Activated naive CD8-positive, alpha-beta T cell treated with anti-CD3 and anti-CD28 coated beads, Interleukin-2, amount 50 U/mL, for 16 hours (primary cell): ENCODE data around the gene PNPLA5.

Experiments
- DNase-seq: peaks from one replicate; pipeline ENCODE4 v3.0.0-alpha.2; 2020; ENCODE audit warnings: low read depth, low spot score

Gene PNPLA5

DNA sequence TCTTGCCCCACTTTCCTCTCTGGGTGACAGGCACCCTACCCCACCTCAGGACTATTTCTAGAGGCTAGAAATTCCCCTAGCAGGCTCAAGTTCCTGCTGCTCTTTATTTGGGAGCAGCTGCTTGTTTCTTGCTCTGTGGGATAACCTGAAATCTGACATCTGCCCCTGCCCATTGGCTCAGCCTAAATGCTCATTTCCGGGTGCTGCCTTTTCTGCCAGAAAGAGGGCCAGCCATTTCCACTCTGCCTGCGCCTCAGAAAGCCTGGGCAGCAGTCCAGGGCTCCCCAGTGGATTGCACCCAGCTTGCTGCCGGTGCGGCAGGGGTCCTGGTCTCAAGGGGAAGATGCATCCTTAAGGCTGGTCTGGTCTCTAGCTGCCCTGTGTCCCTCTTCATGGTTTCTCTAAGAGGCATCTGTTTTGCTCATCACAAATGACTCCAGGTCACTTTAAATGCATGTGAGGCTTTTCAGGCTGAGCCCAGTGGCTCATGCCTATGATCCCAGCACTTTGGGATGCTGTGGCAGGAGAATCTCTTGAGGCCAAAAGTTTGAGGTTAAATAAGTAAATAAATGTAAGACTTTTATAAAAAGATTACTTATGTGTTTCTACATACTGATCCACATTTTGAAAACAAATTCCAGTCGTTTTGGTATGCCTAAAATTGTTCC, 10.3 kb upstream of the PNPLA5 start:
- DNase-seq = no peak

DNA sequence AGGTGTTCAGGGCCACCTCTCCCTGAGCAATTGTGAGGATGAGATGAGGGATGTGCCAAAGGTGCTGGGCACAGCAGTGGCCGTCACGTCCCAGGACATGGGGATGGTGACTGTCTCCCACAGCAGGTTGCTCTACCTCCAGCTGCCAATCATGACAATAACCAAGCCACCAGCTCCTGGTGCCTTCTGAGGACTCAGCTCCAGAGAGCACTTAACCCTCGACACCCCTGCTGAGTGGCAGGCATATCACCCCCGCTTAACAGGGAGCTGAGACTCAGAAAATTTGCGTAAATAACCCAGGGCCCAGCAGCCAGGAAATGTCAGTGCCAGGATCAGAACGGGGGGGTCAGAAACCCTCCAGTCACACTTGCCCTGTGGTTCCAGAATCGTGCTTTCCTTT, 8.4 kb upstream of the PNPLA5 start:
- DNase-seq = no peak

DNA sequence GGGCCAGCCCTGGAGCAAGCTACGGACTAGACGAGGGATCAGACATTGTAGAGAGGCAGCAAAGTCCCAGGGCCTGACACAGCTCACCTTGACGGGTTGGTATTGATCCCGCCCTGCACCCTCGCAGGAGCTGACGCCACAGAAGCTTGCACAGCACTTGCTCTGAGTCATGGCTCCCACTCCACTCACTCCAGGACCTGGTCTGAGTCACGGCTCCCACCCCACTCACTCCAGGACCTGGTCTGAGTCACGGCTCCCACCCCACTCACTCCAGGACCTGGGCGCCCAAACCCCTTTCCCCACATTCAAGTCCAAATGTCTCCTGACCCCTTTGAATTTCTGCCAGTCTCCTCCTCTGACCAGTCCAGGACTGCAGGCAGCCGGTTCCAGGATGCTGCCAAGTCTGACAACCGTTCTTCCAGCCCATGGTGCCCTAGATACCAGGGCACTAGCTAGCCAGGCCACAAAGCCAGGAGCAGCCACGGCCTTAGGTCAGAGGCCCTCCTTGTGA, 6.0 kb upstream of the PNPLA5 start:
- DNase-seq = no peak

DNA sequence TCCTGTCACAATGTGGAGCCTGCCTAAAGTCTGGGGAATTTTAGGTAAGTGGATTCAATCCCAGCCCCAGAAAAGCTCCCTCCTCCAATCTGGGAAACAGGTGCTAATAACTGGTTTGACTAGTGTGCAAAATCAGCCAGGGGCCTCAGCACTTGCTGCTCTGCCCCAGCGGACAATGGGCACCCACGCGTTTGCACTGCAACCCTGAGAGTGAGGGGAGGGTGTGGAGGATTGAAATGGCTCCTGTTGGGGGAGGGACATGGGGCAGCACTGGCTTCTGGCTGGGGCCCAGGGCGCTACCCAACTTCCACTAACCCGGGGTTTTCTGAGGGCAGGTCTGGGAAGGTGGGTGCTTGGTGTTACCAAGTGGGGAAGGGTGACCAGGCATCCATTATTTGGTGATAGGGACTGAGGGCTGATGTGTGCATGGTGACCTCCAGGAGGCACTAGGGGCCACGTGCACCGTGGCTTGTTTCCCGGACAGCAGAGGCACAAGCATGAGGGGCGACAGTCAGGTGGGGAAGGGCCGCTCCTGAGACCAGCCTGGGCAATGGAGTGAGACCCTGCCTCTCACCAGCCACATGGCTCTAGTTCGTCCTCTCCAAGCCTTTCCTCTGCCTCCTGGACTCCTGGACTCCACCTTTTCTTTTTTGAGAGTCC, 4.3 kb upstream of the PNPLA5 start:
- DNase-seq = no peak

DNA sequence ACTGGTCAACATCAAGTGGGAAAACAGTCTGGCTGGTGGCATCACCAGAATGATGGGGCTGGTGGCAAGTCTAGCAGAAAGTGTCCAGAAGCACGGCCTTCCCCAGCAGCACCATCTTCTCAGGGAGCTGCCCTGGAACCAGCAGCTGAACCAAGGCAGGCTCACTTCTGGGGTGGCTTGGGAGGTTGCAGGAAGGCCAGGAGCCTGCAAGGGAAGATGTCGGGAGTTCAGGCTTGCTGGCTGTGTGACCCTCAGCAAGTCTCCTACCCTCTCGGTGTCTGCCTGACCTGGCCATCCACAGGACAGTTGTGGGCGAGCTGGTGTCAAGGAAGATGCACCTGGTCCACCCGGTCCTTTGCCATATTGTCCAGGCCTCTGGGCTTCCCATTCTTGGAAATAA, 2.3 kb upstream of the PNPLA5 start:
- no peak for DNase-seq

DNA sequence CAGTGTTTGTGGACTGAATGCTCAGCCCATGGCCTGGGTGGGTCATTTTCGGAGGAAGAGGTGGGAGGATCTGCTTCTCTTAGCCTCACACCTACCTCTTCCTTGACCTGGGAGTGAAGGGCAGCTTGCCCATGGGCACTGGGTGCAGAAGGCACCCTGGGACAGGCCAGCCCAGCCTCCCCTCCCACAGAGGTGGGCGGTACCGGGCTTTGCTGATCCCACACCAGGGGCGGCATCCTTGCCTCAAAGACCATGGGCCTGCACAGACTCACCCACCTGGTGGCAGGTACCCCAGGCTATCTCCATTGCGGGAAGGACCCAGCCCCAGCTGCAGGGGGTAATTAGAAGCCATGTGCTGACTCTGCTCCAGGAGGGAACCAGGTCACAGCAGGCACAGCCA, 1.5 kb upstream of the PNPLA5 start:
- no peak for DNase-seq

DNA sequence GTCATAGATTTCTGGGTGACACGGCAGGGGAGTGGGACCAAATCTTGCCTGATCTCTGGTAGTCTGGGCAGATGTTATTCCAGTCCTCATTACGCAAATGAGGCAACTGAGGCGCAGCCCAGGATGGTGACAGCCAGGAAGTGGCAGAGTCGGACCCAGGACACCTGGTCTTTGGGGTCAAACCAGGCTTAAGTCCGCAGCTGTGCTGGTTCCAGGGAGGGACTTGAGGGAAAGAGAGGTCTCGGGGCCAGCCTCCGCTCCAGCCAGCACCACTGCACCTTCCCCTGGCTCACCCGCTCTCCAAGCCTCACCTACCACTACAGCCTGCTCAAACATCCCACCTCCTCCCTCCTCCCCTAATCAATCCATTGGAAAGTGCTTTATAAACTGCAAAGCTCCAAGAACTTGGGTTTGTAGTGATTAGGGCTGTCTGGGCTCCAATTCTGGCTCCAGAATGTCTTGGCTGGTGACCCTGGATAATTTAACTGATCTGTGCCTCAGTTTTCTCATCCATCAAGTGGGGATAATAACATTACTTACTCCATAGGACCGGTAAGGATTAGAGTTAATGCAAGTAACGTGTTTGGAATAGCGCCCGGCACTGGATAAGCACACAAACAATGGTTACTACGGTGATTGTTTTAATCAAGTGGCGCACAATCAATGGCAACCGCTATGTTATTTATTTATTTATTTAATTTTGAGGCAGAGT, 526 bp upstream of the PNPLA5 start:
- no peak for DNase-seq

DNA sequence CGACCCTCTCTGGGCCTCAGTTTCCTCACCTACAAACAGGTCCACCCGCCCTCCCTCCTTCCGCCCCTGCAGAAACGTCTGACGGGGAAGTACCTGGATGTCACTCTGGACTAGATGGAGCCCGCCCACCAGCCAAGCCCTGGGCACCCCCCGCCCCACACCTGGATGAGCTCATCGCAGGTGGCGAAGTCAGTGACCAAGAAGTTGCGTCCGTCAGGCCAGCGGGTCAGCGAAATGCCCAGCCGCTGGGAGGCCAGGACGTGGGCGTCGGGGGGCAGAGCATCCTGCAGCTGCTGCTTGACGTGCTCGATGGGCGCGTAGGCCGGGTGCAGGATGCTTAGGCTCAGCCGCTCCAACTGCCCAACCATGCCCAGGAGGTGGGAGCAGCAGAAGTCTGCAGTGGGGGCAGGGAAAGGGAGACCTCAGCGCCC, 897 bp downstream of the PNPLA5 start:
- no peak for DNase-seq

DNA sequence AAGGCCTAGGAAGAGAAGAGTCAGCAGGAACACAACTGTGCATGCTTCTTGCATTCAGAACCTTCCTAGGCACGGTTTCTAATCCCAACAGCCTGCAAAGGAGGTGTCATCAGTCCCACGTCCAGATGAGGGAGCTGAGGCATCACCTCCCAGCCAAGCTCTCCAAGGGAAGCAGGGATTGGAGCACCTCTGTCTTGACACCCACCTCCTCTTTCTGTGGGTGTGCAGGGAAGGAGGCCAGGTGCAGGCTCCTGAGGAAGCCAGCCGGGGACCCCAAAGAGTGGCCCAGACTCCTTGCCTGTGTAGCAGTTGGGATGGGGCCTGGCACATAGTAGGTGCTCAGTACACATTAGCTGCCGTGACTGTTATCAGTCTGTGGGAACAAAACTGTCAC, 2.0 kb downstream of the PNPLA5 start:
- no peak for DNase-seq

DNA sequence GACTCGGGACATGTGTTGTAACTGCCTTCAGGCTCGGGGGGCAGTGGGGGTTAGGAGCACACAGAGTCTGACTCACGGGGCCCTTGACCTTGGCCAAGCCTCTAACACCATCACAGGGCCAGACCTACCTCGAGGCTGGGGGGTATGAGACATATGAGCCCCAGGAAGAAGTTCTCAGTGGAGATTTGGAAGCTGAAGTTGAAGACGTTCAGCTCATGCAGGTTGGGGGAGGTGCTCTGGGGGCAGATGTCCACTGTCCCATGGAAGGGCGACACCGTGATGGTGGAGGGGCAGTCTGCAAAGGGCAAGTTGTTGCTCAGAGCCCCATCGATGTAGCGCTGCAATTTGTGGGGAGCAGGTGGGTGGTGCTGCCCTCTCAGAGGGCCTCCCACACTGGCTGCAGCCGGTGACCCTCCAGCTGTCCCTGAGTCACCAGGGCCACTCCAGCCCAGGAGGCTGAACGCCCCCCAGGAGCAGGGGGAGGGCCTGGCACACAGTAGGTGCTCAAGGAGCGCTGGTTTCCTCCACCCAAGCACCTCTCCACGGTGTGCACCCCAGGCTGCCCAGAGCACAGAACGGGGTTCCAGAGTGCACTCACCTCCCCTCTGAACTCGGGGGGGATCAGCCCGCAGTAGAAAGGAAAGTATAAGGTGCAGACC, 2.5 kb downstream of the PNPLA5 start:
- DNase-seq = no peak

DNA sequence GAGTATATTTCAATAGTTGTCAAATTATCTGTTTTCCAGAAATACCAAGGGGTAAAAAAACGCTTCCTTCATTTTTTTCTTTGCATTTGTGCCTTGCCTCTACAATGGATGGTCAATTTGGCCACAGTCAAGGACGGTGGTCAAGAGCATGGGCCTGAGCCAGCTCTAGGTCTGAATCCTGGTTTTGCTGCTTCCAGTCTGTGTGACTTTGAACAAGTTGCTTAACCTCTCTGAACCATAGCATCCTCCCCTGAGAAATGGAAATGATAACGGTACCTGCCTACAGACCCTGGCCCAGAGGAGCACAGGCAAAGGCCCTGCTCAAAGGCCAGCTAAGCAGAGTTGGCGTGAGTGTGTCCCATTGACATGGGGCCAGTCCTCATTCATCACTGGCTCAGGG, 3.1 kb downstream of the PNPLA5 start:
- no peak for DNase-seq

DNA sequence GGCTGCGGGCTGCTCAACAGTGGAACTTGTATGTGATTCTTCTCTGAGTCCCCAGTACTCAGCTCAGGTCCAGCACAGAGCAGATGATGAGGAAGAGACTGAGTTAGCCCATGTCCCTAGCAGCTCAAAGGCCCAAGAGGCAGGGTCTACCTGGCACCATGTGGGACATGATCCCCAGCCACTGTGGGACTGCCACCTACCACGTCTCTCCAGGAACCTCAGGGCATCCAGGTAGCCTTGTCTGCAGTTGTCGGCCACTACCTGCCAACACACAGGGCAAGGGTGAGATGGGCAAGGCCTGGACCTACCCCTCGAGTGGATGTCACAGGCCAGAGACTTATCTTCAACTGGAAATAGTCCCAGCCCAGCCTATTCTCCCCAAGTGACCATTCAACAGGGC, 4.4 kb downstream of the PNPLA5 start:
- no peak for DNase-seq

DNA sequence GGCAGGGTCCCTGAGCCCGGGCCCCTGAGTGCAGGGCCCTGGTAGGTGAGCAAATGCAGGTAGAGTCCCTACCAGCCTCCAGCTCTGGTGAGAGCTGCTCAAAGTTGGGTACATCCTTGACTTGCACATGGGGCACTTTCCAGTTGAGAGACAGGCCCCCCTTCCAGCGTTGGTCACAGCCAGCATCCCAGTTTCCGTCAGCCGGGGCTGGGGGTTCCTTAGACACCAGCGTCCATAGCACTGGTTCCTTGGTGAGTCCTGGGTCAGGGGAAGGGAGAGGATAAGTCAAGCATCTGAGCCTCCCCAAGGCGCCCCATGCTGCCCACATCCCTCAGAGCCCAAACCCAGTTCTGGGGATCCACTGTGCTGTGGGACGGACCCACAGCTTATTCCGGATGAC, 5.6 kb downstream of the PNPLA5 start:
- DNase-seq = no peak

DNA sequence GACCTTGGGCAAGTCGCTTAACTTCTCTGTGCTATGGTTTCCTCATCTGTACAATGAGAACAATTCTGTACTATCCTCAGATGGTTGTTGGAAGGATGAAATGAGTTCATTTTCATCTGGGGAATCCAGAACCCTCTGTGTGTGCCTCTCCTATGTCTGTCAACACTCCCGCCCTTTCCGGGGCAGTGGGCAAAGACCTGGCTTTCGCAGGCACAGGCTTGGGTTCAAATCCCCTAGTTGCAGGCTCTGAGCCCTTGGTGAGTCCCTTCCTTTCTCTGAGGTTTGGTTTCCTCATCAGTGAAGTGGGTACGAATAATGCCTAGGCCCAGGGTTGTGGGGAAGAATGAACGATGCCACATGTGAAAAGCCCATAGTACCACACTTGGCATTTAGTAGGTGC, 6.0 kb downstream of the PNPLA5 start:
- no peak for DNase-seq

DNA sequence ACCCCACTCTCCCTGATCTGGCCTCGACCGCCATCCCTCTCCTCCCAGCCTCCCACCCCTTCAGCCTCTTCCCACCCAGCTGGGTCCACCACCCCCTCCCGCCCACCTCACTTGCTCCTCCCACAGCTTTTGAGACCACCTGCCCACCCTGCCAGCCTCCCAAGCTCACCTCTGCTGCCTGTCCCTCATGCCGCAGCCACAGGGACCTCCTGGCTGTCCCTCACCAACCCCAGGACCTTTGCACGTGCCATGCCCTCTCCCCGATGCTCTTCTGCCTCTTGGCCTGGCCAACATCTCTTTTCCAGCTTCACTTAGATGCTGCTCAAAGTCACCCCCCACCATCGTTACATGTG, 6.5 kb downstream of the PNPLA5 start:
- no peak for DNase-seq

DNA sequence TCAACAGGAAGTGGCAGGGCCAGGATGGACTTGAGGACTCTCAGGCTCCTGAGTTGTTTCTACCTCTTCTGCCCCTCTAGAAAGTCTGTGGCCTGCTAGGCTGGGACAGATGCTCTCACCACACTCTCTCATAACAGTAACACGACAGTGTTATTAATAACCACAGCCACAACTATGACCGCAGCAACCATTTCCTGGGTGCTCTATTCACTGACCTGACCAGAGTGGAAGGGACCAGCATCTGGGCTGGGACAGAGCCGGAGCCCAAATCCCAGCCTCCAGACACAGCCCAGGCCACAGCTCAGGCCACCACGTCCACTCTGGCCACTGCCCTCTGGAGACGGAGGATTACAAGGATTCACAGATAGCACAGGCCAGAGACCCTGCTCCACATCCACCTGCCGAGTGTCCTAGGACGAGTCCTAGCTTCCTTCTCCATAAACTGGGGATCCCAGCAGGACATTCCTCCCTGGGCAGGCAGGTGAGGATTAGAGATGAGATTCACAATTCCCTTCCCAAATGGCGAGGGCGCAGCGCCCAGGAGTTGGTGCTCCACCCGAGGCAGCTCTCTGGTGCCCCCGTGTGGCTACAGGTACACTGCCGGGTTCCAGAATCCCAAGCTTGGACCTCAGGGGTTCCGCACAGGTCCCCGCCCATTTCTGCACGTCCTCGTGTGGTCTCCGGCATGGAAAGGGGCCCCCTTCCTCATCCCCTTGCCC, 7.1 kb downstream of the PNPLA5 start:
- DNase-seq = no peak

DNA sequence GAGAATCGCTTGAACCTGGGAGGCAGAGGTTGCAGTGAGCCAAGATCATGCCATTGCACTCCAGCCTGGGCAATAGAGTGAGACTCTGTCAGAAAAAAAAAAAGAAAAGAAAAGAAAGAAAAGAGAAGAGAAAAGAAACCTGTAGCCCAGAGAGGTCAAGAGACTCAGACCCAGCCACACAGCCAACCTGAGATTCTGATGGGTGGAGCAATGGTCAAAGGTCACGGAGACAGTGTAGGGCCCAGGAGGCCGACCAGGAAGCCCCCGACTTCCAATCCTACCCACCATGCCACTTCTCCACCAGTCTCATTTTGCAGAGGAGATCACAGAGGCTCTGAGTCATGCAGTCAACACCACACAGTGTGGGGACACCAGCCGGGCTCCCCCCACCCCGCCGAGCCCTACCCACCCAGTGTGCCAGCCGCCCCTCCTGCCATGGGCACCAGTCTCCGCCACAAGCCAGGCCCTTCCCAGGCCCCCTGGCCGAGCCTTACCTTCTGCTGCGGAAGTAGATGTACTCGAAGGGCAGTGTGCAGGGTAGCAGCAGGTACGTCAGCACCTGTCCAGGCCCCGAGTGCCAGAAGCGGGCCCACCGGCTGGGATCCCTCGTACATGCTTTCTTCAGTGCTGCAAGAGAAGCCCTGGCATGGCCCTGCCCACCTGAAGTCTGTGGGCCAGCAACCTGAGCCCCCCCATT, 7.9 kb downstream of the PNPLA5 start:
- no peak for DNase-seq

DNA sequence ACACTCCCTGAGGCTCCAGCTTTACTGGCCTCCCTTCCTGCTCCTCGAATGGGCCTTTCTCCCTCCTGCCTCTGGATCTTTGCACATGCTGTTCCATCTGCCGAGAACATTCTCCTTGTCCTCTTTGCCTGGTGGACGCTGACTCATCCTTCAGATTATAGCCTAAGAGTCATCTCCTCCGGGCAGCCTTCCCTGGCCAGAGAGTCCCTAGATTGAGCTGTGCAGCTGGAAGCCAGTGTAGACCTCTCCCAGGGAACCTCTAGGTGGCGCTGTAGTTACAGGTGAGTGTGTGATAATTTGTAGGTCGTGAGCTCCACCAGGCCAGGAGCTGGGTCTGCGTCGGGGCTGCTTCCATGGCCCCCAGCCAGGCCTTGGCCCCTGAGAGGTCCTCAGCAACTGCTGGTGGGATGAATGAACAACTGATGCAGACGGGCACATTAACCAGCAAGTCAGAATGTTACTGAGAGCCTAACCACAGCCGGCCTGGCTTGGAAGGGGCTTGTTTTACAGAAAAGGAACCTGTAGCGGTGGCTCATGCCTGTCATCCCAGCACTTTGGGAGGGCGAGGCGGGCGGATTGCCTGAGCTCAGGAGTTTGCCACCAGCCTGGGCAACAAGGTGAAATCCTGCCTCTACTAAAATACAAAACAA, 8.7 kb downstream of the PNPLA5 start:
- DNase-seq = peak; percentile 11

DNA sequence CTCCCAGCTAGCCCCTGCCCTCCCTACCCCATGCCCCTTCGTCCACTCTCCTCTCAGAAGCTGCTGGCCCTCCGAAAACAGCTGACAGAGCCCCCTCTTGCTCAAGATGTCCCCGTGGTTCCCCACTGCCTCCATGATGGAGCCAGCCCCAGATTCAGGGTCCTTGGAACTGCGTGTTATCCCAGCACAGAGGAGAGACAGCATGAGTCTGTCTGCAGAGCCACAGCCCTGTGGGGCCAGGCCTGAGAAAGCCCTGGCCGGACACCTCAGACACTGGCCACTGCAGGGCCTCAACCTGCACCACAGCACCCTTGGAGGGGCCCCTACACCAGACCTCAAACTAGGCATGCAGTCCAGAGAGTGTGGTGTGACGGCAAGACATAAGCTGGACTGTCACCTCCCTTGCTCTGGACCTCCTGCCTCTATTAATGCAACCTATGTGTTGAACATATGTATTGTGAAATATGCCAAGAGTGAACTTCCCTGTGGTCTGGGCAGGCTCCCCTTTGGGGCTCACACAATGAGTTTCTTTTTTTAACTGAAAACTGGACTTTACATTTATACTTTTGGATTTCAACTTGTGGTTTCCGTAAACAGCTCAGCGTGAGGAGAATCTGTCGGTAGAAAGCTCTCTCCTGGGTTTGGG, 9.6 kb downstream of the PNPLA5 start:
- DNase-seq = no peak
